ENCODE data around the gene DNMT3A. TPM values are rescaled to one million over a fixed set of nuclear protein-coding genes. Genes with fewer than 3 reads are reported as not detected.
A peak's percentile ranks its signal among the peaks of the same experiment; 100 is the strongest.

DNMT3A gene
- 36.7 TPM for total RNA-seq

- DNase-seq, result peak; percentile 61
Measured at GRCh38 chr2:25341753-25342371, at the start of gene DNMT3A. Gene DNMT3A (minus strand): TSS chr2:25341925. CDS start chr2:25313984, 27,941 bp downstream.

GRCh38 chr2:25389161-25389560 is 47.4 kb upstream of the DNMT3A start:
- no peak for DNase-seq

- no peak for DNase-seq
Measured at GRCh38 chr2:25388491-25388890, 46.8 kb upstream of the DNMT3A start.

GRCh38 chr2:25387876-25388449 is 46.2 kb upstream of the DNMT3A start:
- no peak for DNase-seq

- DNase-seq, result no peak
Measured at GRCh38 chr2:25386971-25387875, 45.5 kb upstream of the DNMT3A start.

GRCh38 chr2:25385910-25386309 is 44.2 kb upstream of the DNMT3A start:
- no peak for DNase-seq

- DNase-seq, result no peak
Measured at GRCh38 chr2:25383806-25384205, 42.1 kb upstream of the DNMT3A start.

- no peak for DNase-seq
Measured at GRCh38 chr2:25381502-25381901, 39.8 kb upstream of the DNMT3A start.

GRCh38 chr2:25380586-25381375 is 39.1 kb upstream of the DNMT3A start:
- no peak for DNase-seq

GRCh38 chr2:25380023-25380422 is 38.3 kb upstream of the DNMT3A start:
- no peak for DNase-seq

GRCh38 chr2:25379535-25379934 is 37.8 kb upstream of the DNMT3A start:
- no peak for DNase-seq

GRCh38 chr2:25378731-25379490 is 37.2 kb upstream of the DNMT3A start:
- no peak for DNase-seq

- no peak for DNase-seq
Measured at GRCh38 chr2:25377822-25378421, 36.2 kb upstream of the DNMT3A start.

GRCh38 chr2:25376750-25377621 is 35.3 kb upstream of the DNMT3A start:
- peak; percentile 85 for DNase-seq

GRCh38 chr2:25375989-25376545 is 34.3 kb upstream of the DNMT3A start:
- no peak for DNase-seq

GRCh38 chr2:25375371-25375988 is 33.8 kb upstream of the DNMT3A start:
- no peak for DNase-seq

GRCh38 chr2:25374827-25375226 is 33.1 kb upstream of the DNMT3A start:
- DNase-seq, result no peak

- no peak for DNase-seq
Measured at GRCh38 chr2:25374411-25374810, 32.7 kb upstream of the DNMT3A start.

GRCh38 chr2:25373269-25373981 is 31.7 kb upstream of the DNMT3A start:
- DNase-seq, result no peak

All from skin of body (tissue), 2 donors.